T-helper 2 cell treated with Interferon-gamma antibody and Interleukin-4, amounts not matched to agents 5 μg/mL and 100 μg/mL, for 36 hours (primary cell): ENCODE results near the gene EDAR.

ENCODE experiments used
- DNase-seq: peaks from one replicate; pipeline ENCODE4 v3.0.0; 2021; ENCODE audit warnings: low spot score
- H3K27ac Mint-ChIP-seq: one replicate; pipeline ENCODE4 v1.8.0; 2021; ENCODE audit warnings: mild to moderate bottlenecking, mixed read lengths
- H3K27me3 Mint-ChIP-seq: one replicate; pipeline ENCODE4 v1.8.0; 2021; ENCODE audit warnings: low read depth, mixed read lengths
- H3K36me3 Mint-ChIP-seq: one replicate; pipeline ENCODE4 v1.8.0; 2021; ENCODE audit warnings: low read depth, mixed read lengths
- H3K4me1 Mint-ChIP-seq: one replicate; pipeline ENCODE4 v1.8.0; 2021; ENCODE audit warnings: low read depth, mixed read lengths
- H3K4me3 Mint-ChIP-seq: one replicate; pipeline ENCODE4 v1.8.0; 2022; ENCODE audit warnings: mild to moderate bottlenecking, moderate library complexity, mixed read lengths
- H3K9me3 Mint-ChIP-seq: one replicate; pipeline ENCODE4 v1.8.0; 2021; ENCODE audit warnings: mixed read lengths

Gene EDAR

DNA sequence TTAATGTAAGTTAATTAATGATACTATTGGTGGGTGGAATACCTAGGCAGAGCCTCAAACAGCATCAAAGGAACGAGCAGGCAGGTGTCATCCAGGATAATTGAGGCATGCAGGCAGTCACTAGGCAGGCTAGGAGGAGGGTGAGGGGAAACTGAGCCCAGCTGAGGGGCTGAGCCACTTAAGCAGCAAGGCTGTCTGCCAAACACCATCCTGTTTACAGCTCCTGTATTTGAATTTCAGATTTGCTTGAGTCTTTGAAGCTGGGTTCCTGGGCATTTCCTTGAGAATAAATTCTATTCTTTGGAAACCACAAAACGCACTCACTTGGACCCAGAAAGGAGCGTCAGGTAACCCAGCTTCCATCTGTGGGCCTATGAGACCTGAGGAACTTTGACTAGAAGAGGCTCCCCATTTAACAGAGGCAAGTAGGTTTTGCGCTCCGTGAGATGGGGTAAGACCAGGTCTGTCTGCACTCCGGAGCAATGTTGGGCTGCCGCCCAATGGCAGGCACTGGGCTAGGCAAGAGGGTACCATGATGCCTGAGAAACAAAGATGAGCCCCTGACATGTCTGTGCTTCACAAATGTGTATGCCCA lies 2.0 kb downstream of the EDAR start:
- no peaks in the 10 kb centered on the region for H3K36me3 Mint-ChIP-seq
- H3K27ac Mint-ChIP-seq = no peak overlapping the region
- peaks cover 14% of the 10 kb centered on the region for H3K4me1 Mint-ChIP-seq
- H3K9me3 Mint-ChIP-seq = no peaks in the 10 kb centered on the region
- H3K27me3 Mint-ChIP-seq = peaks cover 23% of the 10 kb centered on the region
- H3K4me3 Mint-ChIP-seq = no peak overlapping the region
- no peak for DNase-seq

DNA sequence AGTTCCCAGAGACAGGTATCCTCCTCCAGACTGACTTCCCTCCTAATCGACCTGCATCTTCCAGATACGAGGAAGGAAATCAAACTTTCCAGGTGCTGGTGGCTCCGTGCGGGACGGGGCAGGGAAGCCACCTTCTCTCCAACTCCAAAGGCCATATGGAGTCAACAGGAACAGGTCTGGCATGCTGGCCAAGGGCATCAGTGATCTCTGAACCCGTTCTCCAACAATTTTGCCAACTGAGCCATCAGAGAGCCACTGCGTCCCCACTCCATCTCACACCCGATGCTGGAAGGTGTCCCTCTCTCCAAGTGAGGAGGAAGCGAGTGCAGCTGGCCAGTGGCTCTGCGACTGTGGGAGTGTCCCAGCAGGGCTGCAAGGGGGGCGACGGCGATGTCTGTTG lies 5.4 kb downstream of the EDAR start:
- H3K9me3 Mint-ChIP-seq = no peaks in the 10 kb centered on the region
- no peak for DNase-seq
- peaks cover 11% of the 10 kb centered on the region for H3K27me3 Mint-ChIP-seq
- H3K27ac Mint-ChIP-seq = no peak overlapping the region
- H3K4me3 Mint-ChIP-seq = no peak overlapping the region
- peaks cover 12% of the 10 kb centered on the region for H3K4me1 Mint-ChIP-seq
- H3K36me3 Mint-ChIP-seq = no peaks in the 10 kb centered on the region

DNA sequence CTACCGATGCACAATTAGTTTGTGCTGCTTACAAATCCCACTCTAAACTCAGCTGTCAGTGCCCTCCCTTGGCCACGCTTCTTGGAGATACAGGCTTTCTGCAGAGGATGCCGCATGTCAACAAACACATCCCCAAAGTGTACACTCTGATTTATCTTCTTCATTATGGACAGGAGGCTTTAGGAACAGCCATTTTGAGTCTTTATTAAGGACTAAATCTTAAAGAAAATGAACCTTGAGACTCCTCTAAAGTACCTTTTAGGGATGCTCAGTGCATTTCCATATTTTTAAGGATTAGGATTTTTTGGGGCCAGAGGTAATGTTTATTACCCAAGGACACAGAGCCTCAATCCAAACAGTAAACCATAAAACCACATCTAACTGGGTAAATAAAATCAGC lies 6.0 kb downstream of the EDAR start:
- H3K4me1 Mint-ChIP-seq = peaks cover 9% of the 10 kb centered on the region
- H3K9me3 Mint-ChIP-seq = no peaks in the 10 kb centered on the region
- DNase-seq = no peak
- H3K36me3 Mint-ChIP-seq = no peaks in the 10 kb centered on the region
- H3K27ac Mint-ChIP-seq = no peak overlapping the region
- H3K4me3 Mint-ChIP-seq = no peak overlapping the region
- H3K27me3 Mint-ChIP-seq = peaks cover 8% of the 10 kb centered on the region

DNA sequence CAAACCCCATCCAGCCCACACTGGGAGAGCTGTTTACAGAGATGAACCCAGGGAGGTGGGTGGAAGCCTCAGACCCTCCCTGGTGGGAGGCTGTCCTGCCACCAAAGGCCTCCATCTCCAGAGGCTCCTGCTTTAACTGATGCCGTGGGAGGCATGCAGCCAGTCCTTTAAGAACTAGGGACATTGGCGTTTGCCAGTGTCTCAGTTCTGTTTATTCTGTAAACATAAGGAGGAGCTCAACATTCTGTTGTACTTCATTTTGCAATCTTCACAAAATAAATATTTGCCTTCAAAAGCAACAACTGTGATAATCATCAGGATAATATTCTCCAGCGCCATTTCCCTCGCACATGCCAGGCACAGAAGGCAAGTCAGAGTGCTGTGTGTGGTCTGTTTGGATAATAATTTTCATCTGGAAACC lies 6.8 kb downstream of the EDAR start:
- Mint-ChIP-seq H3K27me3 (peaks cover 1% of the 10 kb centered on the region), H3K27ac (no peak overlapping the region), H3K36me3 (no peaks in the 10 kb centered on the region), H3K4me1 (peaks cover 6% of the 10 kb centered on the region), H3K9me3 (no peaks in the 10 kb centered on the region), H3K4me3 (no peak overlapping the region)
- no peak for DNase-seq

DNA sequence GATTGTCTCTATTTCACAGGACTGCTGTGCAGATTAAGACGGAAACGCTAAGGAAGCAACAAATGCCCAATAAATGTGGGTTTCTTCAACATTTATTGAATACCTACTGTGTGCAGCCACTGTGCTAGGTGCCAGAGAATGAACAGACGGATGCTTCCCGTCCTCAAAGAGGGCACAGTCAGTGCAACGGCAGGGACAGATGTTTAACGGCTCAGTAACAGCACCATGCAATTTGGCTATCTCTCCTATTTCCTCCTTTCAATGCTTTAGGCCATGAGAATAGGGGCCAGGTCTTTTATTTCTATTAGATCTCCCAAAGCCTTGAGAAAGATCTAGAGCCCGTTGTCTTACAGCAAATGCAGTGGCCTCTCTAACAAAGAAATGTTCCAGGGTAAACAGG lies 7.2 kb downstream of the EDAR start:
- Mint-ChIP-seq H3K27ac (no peak overlapping the region), H3K4me1 (peaks cover 3% of the 10 kb centered on the region), H3K36me3 (no peaks in the 10 kb centered on the region), H3K4me3 (no peak overlapping the region), H3K27me3 (no peaks in the 10 kb centered on the region), H3K9me3 (no peaks in the 10 kb centered on the region)
- DNase-seq = no peak

DNA sequence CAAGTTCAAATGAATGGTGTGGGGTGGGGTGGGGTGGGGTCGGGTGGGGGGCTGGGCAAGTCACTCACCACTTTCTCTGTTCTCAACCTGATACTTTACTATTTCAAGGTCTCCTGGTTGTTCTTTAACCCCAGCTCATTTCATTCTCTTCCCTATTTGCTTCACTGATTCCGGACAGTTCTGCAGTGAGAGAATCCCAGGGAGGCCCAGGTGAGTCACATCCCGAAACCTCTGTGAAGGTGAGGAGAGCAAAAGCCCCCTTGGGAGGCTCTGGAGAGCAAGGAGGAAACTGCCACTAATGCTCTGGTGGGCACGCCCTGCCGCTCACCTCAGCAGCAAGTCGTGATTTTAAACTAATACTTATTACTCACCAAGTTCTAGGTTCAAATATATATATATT lies 8.9 kb downstream of the EDAR start:
- no peak overlapping the region for H3K27ac Mint-ChIP-seq
- H3K4me3 Mint-ChIP-seq = no peak overlapping the region
- H3K9me3 Mint-ChIP-seq = no peaks in the 10 kb centered on the region
- no peaks in the 10 kb centered on the region for H3K27me3 Mint-ChIP-seq
- DNase-seq = no peak
- H3K4me1 Mint-ChIP-seq = peaks cover 3% of the 10 kb centered on the region
- no peaks in the 10 kb centered on the region for H3K36me3 Mint-ChIP-seq

DNA sequence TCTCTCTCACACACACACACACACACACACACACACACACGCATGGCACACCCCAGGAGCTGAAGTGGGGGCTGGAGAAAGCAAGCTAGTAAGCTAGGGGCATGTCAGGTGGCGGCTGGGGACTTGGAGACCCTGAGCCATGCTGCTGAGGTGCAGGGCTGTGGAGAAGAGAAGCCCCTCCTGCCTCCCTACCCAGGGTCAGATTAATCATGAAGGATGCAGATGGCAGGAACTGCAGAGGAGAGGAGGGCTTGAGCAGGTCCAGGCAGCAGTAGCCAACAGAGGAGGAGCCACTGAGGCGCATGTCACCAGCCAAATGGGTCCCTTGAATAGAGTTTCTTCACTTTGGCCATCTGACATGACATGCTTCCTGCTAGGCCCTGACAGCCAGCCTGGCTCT lies 9.6 kb downstream of the EDAR start:
- Mint-ChIP-seq H3K4me3 (no peak overlapping the region), H3K27me3 (no peaks in the 10 kb centered on the region), H3K27ac (no peak overlapping the region), H3K36me3 (no peaks in the 10 kb centered on the region), H3K4me1 (peaks cover 3% of the 10 kb centered on the region), H3K9me3 (no peaks in the 10 kb centered on the region)
- DNase-seq = no peak

DNA sequence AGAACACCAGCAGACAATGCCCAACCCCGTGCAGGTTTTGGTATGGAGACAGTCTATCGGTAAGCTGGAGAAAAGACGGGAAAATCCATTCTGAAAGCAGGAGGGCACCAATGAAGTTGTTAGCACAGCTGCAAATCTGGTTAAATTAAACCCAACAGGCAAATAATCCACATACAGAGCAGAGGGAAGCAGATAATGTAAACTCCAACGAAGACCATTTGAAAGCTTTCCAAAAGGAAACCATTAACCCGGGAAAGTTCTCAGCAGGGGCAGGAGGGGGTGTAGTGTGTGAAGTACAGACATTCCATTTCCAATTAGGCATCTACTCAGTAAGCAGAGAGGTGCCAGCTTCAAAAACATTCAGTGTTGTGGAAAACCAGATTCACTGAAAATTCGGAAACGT lies 10.3 kb downstream of the EDAR start:
- no peak overlapping the region for H3K4me3 Mint-ChIP-seq
- DNase-seq = no peak
- H3K9me3 Mint-ChIP-seq = no peaks in the 10 kb centered on the region
- peaks cover 3% of the 10 kb centered on the region for H3K4me1 Mint-ChIP-seq
- no peaks in the 10 kb centered on the region for H3K36me3 Mint-ChIP-seq
- no peaks in the 10 kb centered on the region for H3K27me3 Mint-ChIP-seq
- H3K27ac Mint-ChIP-seq = no peak overlapping the region

DNA sequence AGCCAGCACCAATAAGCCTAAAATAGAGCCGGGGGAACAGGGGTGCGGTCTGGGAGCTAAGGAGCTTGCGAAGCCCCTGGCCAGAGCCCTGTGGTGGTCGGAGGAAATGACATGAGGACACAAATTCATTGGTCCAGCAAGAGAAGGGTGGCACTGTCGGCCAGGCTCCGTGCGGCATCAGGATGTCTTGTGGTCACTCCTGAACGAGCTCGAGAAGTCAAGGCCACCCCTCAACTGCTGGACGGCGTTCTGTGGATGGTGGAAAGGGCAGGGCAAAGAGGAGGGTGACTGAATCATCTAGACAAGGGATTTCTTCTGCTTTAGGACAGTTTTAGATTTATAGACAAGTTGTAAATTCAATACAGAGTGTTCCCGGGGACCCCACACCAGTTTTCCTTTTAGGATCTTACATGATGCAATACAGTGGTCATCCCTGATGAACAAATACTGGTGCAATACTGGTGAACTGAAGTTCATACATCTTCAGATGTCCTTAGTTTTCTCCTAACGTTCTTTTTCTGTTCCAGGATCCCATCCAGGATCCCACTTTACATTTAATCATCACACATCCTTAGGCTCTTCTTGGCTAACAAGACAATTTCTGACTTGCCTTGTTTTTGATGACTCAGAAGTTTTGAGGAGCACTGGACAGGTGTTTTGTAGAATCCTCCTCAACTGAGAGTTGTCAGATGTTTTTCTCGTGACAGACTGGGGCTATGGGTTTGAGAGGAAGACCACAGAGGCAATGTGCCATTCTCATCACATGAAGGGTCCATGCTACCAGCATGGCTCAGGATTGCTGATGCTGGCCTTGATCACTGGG lies 13.2 kb downstream of the EDAR start:
- H3K4me3 Mint-ChIP-seq = no peak overlapping the region
- no peaks in the 10 kb centered on the region for H3K36me3 Mint-ChIP-seq
- no peaks in the 10 kb centered on the region for H3K27me3 Mint-ChIP-seq
- no peak for DNase-seq
- no peaks in the 10 kb centered on the region for H3K4me1 Mint-ChIP-seq
- no peak overlapping the region for H3K27ac Mint-ChIP-seq
- no peaks in the 10 kb centered on the region for H3K9me3 Mint-ChIP-seq

DNA sequence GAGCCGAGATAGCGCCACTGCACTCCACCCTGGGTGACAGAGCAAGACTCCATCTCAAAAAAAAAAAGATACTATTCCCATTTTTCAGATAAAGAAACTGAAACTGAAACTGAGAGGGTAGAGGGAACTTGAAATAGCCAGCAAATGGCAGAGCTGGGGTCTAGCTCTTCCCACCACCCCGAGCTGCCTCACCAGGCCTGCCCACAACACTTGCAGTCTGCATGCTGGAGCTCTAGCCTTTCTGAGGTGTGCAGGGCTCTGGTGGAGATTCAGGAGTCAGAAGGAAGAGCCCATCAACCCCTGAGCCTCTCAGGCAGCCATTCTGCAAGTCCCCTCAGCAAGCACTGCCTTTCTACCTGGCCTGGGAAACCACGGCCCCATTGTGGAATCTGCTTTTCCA lies 14.3 kb downstream of the EDAR start:
- DNase-seq = no peak
- Mint-ChIP-seq H3K4me3 (no peak overlapping the region), H3K27me3 (no peaks in the 10 kb centered on the region), H3K4me1 (no peaks in the 10 kb centered on the region), H3K9me3 (no peaks in the 10 kb centered on the region), H3K36me3 (no peaks in the 10 kb centered on the region), H3K27ac (no peak overlapping the region)

DNA sequence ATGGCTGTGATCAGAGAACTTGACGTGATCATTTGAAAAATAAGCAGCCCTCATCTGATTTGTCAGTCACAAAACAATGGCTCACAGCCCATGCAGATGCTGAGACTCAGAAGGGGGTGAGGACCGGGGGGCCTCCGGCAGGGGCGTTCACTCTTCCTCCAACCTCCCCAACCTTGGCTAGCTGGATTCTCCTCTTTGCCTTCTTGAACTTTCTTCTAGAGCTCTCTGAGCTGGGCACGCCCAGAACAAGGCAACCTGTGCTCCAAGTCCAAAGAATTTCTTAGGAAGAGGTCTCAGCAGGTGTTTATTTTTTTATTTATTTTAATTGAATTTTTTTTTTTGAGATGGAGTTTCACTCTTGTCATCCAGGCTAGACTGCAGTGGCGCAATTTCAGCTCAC lies 16.4 kb downstream of the EDAR start:
- Mint-ChIP-seq H3K27ac (no peak overlapping the region), H3K4me1 (no peaks in the 10 kb centered on the region), H3K27me3 (no peaks in the 10 kb centered on the region), H3K4me3 (no peak overlapping the region), H3K36me3 (no peaks in the 10 kb centered on the region), H3K9me3 (no peaks in the 10 kb centered on the region)
- no peak for DNase-seq

DNA sequence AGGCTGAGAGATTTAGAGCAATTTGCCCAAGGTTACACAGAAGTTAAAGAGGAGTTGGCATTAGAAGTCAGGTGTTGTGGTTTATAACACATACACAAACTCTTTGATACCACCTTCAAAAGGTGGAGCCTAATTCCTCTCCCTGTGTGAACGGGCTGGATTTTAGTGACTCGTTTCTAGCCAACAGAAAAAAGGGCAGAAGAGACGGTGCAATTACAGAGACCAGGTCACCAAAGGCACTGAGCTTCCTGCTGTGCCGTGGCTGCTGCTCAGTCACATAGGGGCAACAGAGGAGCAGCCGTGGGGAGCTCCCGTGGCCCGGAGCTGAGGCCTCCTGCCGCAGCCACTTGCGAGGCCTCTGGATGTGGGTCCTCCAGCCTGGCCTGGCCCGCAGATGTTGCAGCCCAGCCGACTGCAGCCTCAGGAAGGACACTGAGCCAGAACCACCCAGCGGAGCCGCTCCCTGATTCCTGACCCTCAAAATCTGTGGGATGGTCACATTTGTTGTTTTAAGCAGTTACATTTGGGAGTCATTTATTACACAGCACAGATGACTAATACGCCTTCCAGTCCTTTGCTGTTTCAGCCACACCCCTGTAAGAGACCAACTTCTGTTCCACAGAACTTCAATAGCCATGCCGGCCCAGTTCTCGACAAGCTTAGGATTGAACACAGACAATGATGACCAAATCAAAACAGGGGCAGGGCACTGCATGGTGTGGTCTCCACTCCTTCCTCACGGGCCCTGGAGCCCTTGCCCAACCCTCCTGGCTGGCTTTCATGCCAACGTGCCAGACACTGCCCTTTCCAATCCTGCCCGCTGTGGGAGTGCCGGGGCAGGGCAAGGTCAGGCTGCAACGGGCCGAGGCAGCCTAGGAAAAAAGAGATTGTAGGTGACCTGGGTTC lies 17.1 kb downstream of the EDAR start:
- no peaks in the 10 kb centered on the region for H3K36me3 Mint-ChIP-seq
- H3K4me3 Mint-ChIP-seq = no peak overlapping the region
- H3K4me1 Mint-ChIP-seq = no peaks in the 10 kb centered on the region
- no peak overlapping the region for H3K27ac Mint-ChIP-seq
- DNase-seq = no peak
- H3K27me3 Mint-ChIP-seq = no peaks in the 10 kb centered on the region
- no peaks in the 10 kb centered on the region for H3K9me3 Mint-ChIP-seq

DNA sequence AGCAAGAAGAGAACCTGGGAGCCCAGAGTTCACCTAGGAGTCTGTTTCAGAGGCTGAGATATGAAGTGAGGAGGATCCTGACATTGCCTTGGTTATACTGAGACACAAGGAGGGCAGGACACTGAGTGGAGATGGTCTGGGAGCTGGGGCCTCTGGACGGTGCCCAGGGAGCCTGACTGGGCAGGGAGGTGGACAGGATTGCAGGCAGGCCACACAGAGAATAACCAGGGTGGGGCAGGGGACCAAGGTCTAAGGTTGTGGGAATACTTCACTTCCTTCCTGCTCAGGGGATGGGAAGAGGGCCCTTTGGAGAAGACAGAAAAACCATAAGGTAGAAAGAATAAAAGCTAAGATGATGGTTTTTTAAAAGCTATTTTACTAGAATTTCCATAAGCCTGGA lies 18.7 kb downstream of the EDAR start:
- H3K27me3 Mint-ChIP-seq = no peaks in the 10 kb centered on the region
- H3K4me1 Mint-ChIP-seq = peaks cover 6% of the 10 kb centered on the region
- no peak for DNase-seq
- H3K4me3 Mint-ChIP-seq = no peak overlapping the region
- H3K36me3 Mint-ChIP-seq = no peaks in the 10 kb centered on the region
- no peak overlapping the region for H3K27ac Mint-ChIP-seq
- no peaks in the 10 kb centered on the region for H3K9me3 Mint-ChIP-seq

DNA sequence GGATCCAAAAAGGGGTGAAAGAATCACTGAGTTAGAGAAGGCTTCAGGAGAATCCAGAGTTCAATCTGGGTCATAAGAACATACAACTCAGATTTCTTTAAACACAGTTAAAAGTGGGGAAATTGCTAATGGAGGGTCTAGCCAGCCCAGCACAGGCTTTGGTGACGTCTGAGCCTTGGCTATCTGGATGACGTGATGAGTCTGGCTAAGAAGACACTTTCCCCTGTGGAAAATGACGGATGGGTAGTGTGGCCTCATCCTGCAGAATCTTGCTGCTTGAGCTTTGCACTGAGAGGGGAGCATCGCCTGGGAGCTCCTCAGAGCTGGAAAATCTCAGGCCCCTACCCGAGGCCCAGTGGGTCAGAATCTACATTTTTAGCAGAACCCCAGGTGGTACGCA lies 19.2 kb downstream of the EDAR start:
- Mint-ChIP-seq H3K27ac (no peak overlapping the region), H3K4me3 (no peak overlapping the region), H3K4me1 (peaks cover 6% of the 10 kb centered on the region), H3K9me3 (no peaks in the 10 kb centered on the region), H3K27me3 (no peaks in the 10 kb centered on the region), H3K36me3 (no peaks in the 10 kb centered on the region)
- DNase-seq = no peak
